GM23248 (cell line): ENCODE data around the gene C1GALT1.
A peak's percentile ranks its signal among the peaks of the same experiment; 100 is the strongest.

Experiments used
- EZH2 ChIP-seq: fragments of 200-600 bp; sonication (generic); IDR thresholded peaks from 2 replicates; pipeline ENCODE4 v1.6.1; 2018; ENCODE audit warnings: antibody characterized with exemption, mild to moderate bottlenecking; ENCODE audit not compliant: insufficient read depth, poor library complexity, severe bottlenecking
- EZH2phosphoT487 ChIP-seq: fragments of 200-600 bp; sonication (generic); IDR thresholded peaks from 2 replicates; pipeline ENCODE4 v1.6.1; 2018; ENCODE audit warnings: antibody characterized with exemption, moderate library complexity, mild to moderate bottlenecking, low read depth; ENCODE audit not compliant: insufficient read depth

GRCh38 chr7:7221599-7222038, 39.3 kb downstream of the C1GALT1 start:
- no peak for TF ChIP-seq EZH2
- 0 out of 2 replicates have a peak, but pooled peaks have one; percentile 18 for TF ChIP-seq EZH2phosphoT487
